Effector memory CD4-positive, alpha-beta T cell (primary cell): ENCODE measurements around the gene SLC16A4.
A peak's percentile ranks its signal among the peaks of the same experiment; 100 is the strongest.
"Not testable (repeated sequence)": the region's sequence is repeated elsewhere in the genome, so short reads cannot be mapped to it uniquely, and the experiment has no call there.

Experiments used
- DNase-seq, 3 donors: peaks; one replicate each; pipeline ENCODE4 v3.0.0-alpha.2; 2020
- H3K27ac ChIP-seq: 2 replicates; pipeline ENCODE4 v1.7.0; 2013; ENCODE audit warnings: mild to moderate bottlenecking, low read length, moderate library complexity; ENCODE audit not compliant: insufficient read depth, poor library complexity, severe bottlenecking
- H3K27me3 ChIP-seq: replicated peaks from 2 replicates; pipeline ENCODE4 v1.7.0; 2013; ENCODE audit warnings: mild to moderate bottlenecking, low read length; ENCODE audit not compliant: insufficient read depth, control insufficient read depth, poor library complexity, severe bottlenecking
- H3K36me3 ChIP-seq: 2 replicates; pipeline ENCODE4 v1.7.0; 2013; ENCODE audit warnings: mild to moderate bottlenecking, low read length, moderate library complexity; ENCODE audit not compliant: control insufficient read depth, insufficient read depth
- H3K4me1 ChIP-seq: 2 replicates; pipeline ENCODE4 v1.7.0; 2013; ENCODE audit warnings: low read length, mild to moderate bottlenecking; ENCODE audit not compliant: control insufficient read depth, insufficient read depth, poor library complexity, severe bottlenecking
- H3K4me3 ChIP-seq: 2 replicates; pipeline ENCODE4 v1.7.0; 2013; ENCODE audit warnings: low read length, low read depth, mild to moderate bottlenecking; ENCODE audit not compliant: insufficient read depth, poor library complexity, severe bottlenecking
- H3K9me3 ChIP-seq: 2 replicates; pipeline ENCODE4 v1.7.0; 2013; ENCODE audit warnings: mild to moderate bottlenecking, low read length, moderate library complexity; ENCODE audit not compliant: control insufficient read depth

The SLC16A4 gene

GRCh38 chr1:110428946-110429345 is 38.1 kb upstream of the SLC16A4 start:
- H3K9me3 ChIP-seq, result no peaks in the 10 kb centered on the region
- H3K4me3 ChIP-seq, result no peak overlapping the region
- H3K27me3 ChIP-seq, result no peaks in the 10 kb centered on the region
- no peak overlapping the region for H3K27ac ChIP-seq
- no peak for DNase-seq
- no peaks in the 10 kb centered on the region for H3K4me1 ChIP-seq
- no peaks in the 10 kb centered on the region for H3K36me3 ChIP-seq

- Histone ChIP-seq H3K36me3 (no peaks in the 10 kb centered on the region), H3K4me3 (no peak overlapping the region), H3K27ac (no peak overlapping the region), H3K27me3 (no peaks in the 10 kb centered on the region), H3K9me3 (no peaks in the 10 kb centered on the region), H3K4me1 (no peaks in the 10 kb centered on the region)
- DNase-seq, result no peak
Measured at GRCh38 chr1:110426854-110427253, 36.0 kb upstream of the SLC16A4 start.

DNA sequence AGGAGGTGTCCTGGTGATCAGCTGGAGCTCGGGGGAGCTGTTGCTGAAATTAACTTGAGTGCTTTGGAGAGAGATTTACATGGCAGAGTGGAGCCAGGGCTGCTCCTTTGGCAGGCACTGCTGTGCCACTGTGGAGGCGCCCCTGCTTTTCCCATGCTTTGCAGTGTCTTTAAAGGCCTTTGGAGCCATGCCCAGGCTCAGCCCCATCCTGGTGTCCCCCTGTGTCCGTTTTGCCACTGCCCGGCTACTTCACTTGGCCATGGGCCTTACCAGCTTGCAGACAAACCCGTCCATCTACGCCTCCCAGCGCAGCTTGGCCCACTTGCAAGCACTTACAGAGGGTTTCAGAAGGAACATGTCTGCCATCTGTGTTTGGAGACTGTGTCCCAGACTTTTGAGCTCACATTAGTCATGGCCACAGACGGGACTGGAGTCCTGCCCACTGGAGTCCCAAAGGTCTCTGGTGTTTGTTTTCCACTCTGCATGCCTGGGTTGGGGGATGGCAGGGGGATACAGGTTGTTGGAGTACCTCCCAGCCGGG is 34.9 kb upstream of the SLC16A4 start:
- no peak for DNase-seq
- Histone ChIP-seq H3K4me1 (no peaks in the 10 kb centered on the region), H3K4me3 (no peak overlapping the region), H3K36me3 (no peaks in the 10 kb centered on the region), H3K27ac (no peak overlapping the region), H3K27me3 (no peaks in the 10 kb centered on the region), H3K9me3 (no peaks in the 10 kb centered on the region)

DNA sequence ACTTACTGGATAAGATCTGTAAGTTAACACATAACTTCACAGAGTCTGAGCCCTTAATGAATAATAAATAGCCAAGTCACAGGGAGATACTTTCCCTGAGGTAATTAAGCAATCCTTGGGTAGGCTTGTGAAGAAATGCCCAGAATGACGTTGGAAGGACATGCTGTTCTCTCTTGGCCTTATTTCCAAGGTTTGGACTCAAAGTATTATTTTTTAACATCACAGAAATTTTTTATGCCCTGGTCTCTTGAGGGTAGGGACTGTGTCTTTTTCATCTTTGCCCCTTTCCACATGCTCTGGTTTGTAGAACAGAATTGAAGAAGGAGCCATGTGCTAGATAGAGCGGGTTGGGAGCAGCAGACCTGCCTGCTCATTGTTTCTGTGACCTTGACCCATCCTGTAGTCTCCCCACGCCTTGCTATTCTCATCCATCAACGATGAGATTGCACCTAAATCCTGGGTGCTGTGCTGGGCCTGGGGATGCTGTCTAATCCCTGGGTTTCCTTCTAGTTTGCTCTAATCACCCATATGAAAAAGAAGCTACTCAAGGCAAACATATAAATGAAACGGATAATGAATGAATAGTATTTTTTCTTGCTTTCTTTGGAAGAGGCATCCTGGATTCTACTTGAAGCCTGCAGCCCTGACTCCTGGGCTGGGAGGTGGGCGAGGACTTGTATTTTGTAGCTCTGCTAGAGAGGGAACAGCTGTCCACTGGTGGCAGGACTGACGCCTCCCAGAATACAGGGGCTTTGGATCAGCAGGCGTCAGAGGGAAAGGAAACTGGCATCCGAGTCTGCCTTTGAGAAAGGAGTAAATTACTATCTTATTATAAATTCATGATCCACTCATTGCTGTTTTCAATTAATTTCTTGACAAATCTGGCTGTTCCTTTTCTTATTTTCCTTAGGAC is 34.1 kb upstream of the SLC16A4 start:
- no peaks in the 10 kb centered on the region for H3K9me3 ChIP-seq
- no peak overlapping the region for H3K4me3 ChIP-seq
- no peaks in the 10 kb centered on the region for H3K27me3 ChIP-seq
- H3K27ac ChIP-seq, result no peak overlapping the region
- H3K36me3 ChIP-seq, result no peaks in the 10 kb centered on the region
- no peak for DNase-seq
- no peaks in the 10 kb centered on the region for H3K4me1 ChIP-seq

DNA sequence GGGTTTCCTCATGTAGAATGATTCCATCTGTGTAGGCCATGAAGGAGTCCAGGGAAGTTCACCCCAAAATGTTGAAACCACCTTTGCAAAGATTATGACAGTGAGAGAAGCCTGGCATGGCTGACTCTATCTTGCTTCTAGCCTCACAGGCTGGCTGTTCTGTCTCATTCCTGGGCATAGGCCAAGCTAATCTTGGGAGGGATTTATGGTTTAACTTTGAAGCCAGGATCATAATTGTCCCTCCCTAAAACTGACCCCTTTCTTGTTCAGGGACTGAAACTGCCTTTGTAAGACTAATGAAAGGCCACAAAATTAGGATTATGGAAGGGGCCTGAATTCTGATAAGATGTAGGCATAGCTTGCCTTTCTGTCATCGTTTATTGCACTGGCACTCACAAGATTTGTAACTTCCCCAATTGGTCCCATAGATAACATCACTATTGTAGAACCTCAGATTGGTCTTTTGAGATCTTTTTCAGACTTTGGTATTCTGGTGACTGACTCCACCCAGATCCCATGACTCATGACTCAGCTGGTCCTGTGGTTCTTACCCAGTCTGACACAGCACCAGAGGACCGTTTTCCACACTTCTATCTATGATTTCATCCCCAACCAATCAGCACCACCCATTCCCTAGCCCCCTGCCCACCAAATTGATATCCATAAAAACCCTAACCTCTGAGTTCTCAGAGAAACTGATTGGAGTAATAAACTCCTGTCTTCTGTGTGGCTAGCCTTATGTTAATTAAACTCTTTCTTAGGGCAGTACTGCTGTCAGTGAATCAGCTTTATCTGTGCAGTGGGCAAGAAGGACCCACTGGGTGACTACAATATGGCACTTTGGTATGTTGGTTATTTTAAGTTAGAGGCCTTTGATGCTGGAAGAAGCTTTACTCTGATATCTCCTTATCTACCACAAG is 30.3 kb upstream of the SLC16A4 start:
- DNase-seq, result no peak

DNA sequence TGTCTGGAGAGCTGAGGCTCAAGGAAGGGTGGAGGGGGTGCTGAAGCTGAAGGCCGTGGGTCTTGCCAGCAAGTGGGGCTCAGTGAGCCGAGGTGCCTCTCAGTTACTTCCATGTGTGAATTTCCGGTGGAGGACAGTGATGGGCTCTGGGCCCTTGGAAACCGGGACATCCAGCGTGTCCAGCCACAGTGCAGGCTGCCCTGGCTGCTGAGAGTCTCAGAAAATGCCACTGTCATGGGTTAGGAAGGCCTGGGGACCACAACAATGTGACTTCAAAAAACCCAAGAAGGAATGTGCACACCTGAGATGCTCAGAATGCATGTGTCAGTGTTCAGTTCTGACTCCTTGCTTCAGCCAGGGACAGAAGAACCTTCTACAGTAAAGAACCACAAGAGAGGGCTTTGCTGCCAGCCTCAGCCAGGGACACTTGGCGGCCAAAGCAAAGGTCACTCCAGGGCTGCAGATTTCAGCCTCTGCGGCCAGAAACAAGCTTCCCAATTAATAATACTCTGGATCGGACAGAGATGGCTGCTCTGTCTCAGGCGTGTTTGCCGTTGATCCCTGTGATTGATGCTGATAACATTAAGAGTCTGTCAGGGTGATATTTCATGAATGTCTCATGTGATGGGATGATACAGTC is 29.3 kb upstream of the SLC16A4 start:
- Histone ChIP-seq H3K4me3 (no peak overlapping the region), H3K27me3 (no peaks in the 10 kb centered on the region), H3K4me1 (no peaks in the 10 kb centered on the region), H3K27ac (no peak overlapping the region), H3K36me3 (no peaks in the 10 kb centered on the region), H3K9me3 (no peaks in the 10 kb centered on the region)
- DNase-seq, result no peak

More for the DNA sequence above, 30.3 kb upstream of the SLC16A4 start:
- no peaks in the 10 kb centered on the region for H3K4me1 ChIP-seq
- H3K36me3 ChIP-seq, result no peaks in the 10 kb centered on the region
- H3K27me3 ChIP-seq, result no peaks in the 10 kb centered on the region
- H3K27ac ChIP-seq, result no peak overlapping the region
- H3K4me3 ChIP-seq, result no peak overlapping the region
- H3K9me3 ChIP-seq, result no peaks in the 10 kb centered on the region

- no peaks in the 10 kb centered on the region for H3K4me1 ChIP-seq
- no peaks in the 10 kb centered on the region for H3K9me3 ChIP-seq
- H3K36me3 ChIP-seq, result no peaks in the 10 kb centered on the region
- H3K27me3 ChIP-seq, result no peaks in the 10 kb centered on the region
- no peak overlapping the region for H3K4me3 ChIP-seq
- H3K27ac ChIP-seq, result no peak overlapping the region
- DNase-seq, result no peak
Measured at GRCh38 chr1:110418729-110419128, 27.9 kb upstream of the SLC16A4 start.

DNA sequence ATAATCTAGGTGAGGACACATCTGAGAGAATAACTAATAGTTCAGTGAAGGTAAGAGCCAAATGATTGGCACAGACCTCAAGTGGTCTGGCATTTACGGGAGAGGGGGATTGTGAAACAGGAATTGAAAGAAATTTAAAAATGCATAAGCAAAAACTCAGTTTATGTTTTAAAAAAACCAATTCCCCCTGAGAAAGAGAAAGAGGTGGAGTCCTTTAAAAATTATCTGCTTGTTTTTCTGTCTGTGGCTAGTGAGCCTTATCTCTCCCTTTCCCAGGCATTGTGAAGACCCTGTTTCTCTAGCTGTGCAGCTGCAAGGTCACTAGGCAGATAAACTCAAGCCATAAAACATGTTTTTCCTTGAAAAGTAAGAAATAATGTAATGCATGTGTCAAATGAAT is 22.2 kb upstream of the SLC16A4 start:
- H3K9me3 ChIP-seq, H3K4me3 ChIP-seq, H3K27ac ChIP-seq, H3K36me3 ChIP-seq, H3K27me3 ChIP-seq, DNase-seq, H3K4me1 ChIP-seq: not testable (repeated sequence)

DNA sequence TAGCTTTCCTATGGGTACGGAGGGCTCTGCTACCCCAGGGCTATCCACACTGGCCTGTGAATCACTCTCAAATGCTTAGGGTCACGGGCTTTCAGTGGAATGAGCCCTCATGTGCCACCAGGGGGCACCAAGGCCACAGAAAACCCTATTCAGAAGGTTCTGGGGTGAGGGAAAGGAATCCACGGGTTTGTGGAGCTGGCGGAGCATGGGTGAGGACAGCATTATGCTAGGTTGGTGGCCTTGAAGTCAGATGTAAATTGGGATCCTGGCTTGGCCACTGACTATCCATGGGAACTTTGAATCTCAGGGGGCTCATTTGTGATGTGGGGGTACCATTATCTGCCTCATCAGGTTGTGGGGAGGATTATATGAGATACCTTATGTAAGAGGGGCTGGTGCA is 21.8 kb upstream of the SLC16A4 start:
- Histone ChIP-seq H3K9me3 (no peaks in the 10 kb centered on the region), H3K4me1 (peaks cover 3% of the 10 kb centered on the region), H3K36me3 (no peaks in the 10 kb centered on the region), H3K4me3 (no peak overlapping the region), H3K27me3 (no peaks in the 10 kb centered on the region), H3K27ac (no peak overlapping the region)
- peak; percentile 10 to 42 (median 33) for DNase-seq
